ENCODE measurements around the gene SLC25A24. TPM values are rescaled to one million over a fixed set of nuclear protein-coding genes. Genes with fewer than 3 reads are reported as not detected.

Gene SLC25A24
- total RNA-seq, 1 donor from 2014 or later: 46.6 TPM

GRCh38 chr1:108106775-108107174 is 93.4 kb downstream of the SLC25A24 start:
- TF ChIP-seq CTCF (IDR thresholded peaks at IDR 0.05): no peak
- Histone ChIP-seq H3K9me3 (no peaks in the 10 kb centered on the region), H3K27me3 (no peaks in the 10 kb centered on the region), H3K36me3 (no peaks in the 10 kb centered on the region), H3K4me3 (no peak overlapping the region), H3K4me1 (no peaks in the 10 kb centered on the region), H3K27ac (no peak overlapping the region)
- DNase-seq: no peak
- ATAC-seq: no peak
- intact Hi-C loops (cut with DNase I): no loop called here

GRCh38 chr1:108100148-108100547 is 100.0 kb downstream of the SLC25A24 start:
- TF ChIP-seq CTCF (IDR thresholded peaks at IDR 0.05): no peak
- no peaks in the 10 kb centered on the region for H3K4me1 ChIP-seq
- no peak for ATAC-seq
- H3K27me3 ChIP-seq: no peaks in the 10 kb centered on the region
- H3K36me3 ChIP-seq: no peaks in the 10 kb centered on the region
- no peak overlapping the region for H3K27ac ChIP-seq
- intact Hi-C loops (cut with DNase I): no loop called here
- no peaks in the 10 kb centered on the region for H3K9me3 ChIP-seq
- H3K4me3 ChIP-seq: no peak overlapping the region
- no peak for DNase-seq

- Histone ChIP-seq H3K36me3 (no peaks in the 10 kb centered on the region), H3K9me3 (no peaks in the 10 kb centered on the region), H3K27me3 (no peaks in the 10 kb centered on the region), H3K27ac (no peak overlapping the region), H3K4me1 (no peaks in the 10 kb centered on the region), H3K4me3 (no peak overlapping the region)
- intact Hi-C loops (cut with DNase I): no loop called here
- no peak for DNase-seq
- no peak for ATAC-seq
- no peak for TF ChIP-seq CTCF (IDR thresholded peaks at IDR 0.05)
These were observed 103.1 kb downstream of the SLC25A24 start for GRCh38 chr1:108097018-108097417.

GRCh38 chr1:108096089-108096488 is 104.1 kb downstream of the SLC25A24 start:
- H3K9me3 ChIP-seq: no peaks in the 10 kb centered on the region
- no peaks in the 10 kb centered on the region for H3K4me1 ChIP-seq
- no peak for TF ChIP-seq CTCF (IDR thresholded peaks at IDR 0.05)
- no peaks in the 10 kb centered on the region for H3K27me3 ChIP-seq
- no peak overlapping the region for H3K27ac ChIP-seq
- no peaks in the 10 kb centered on the region for H3K36me3 ChIP-seq
- H3K4me3 ChIP-seq: no peak overlapping the region
- ATAC-seq (no peak), DNase-seq (no peak)
- intact Hi-C loops (cut with DNase I): no loop called here

GRCh38 chr1:108089477-108089876 is 110.7 kb downstream of the SLC25A24 start:
- ATAC-seq: no peak
- intact Hi-C loops (cut with DNase I): no loop called here
- H3K9me3 ChIP-seq: no peaks in the 10 kb centered on the region

More at GRCh38 chr1:108089477-108089876, 110.7 kb downstream of the SLC25A24 start:
- no peaks in the 10 kb centered on the region for H3K36me3 ChIP-seq
- H3K4me3 ChIP-seq: no peak overlapping the region
- TF ChIP-seq CTCF (IDR thresholded peaks at IDR 0.05): no peak
- no peaks in the 10 kb centered on the region for H3K27me3 ChIP-seq
- no peak for DNase-seq
- no peaks in the 10 kb centered on the region for H3K4me1 ChIP-seq
- H3K27ac ChIP-seq: no peak overlapping the region

All from upper lobe of right lung (tissue), 1 donor.